HEK293T (cell line): Measurements from ENCODE around the gene MCMBP.

Experiments used
- BHLHE40 ChIP-seq: fragments of 450-650 bp; IDR thresholded peaks from 2 replicates; pipeline ENCODE4 v1.6.1; 2016; ENCODE audit warnings: mild to moderate bottlenecking, moderate library complexity, borderline replicate concordance
- FOXK2 ChIP-seq: fragments of 450-650 bp; IDR thresholded peaks from 2 replicates; pipeline ENCODE4 v1.6.1; 2016; ENCODE audit warnings: mild to moderate bottlenecking

- TF ChIP-seq FOXK2 = no peak
- TF ChIP-seq BHLHE40 = no peak
Observed at GRCh38 chr10:119829429-119829828, 43.2 kb downstream of the MCMBP start.
